AG04449 (cell line): ENCODE data around the gene NPAS2.

Experiments used
- CTCF ChIA-PET: fragments of 350-600 bp; formaldehyde crosslinking; extraction: SDS; loops from one replicate; lab custom pipeline; 2021; ENCODE audit warnings: antibody characterized with exemption; lab: Yijun Ruan, JAX
- POLR2A ChIA-PET: fragments of 400-600, 350-600 bp; formaldehyde crosslinking; extraction: SDS; loops from one replicate; lab custom pipeline; 2020; ENCODE audit warnings: antibody characterized with exemption, inconsistent platforms; lab: Yijun Ruan, JAX
- DNase-seq: peaks from one replicate; pipeline ENCODE4 v3.0.0-alpha.2; 2010; ENCODE audit warnings: low read depth, low spot score
- H3K4me3 ChIP-seq: 2 replicates; pipeline ENCODE4 v1.5.1; 2011; ENCODE audit warnings: low read depth, mild to moderate bottlenecking, control low read depth, low read length
- CTCF ChIP-seq: IDR thresholded peaks from one replicate; pipeline ENCODE4 v1.5.1; 2011; ENCODE audit warnings: mild to moderate bottlenecking, moderate library complexity, low read length, control low read depth, inconsistent platforms; ENCODE audit not compliant: insufficient read depth; ENCODE audit errors: missing control alignments

NPAS2 gene

DNA sequence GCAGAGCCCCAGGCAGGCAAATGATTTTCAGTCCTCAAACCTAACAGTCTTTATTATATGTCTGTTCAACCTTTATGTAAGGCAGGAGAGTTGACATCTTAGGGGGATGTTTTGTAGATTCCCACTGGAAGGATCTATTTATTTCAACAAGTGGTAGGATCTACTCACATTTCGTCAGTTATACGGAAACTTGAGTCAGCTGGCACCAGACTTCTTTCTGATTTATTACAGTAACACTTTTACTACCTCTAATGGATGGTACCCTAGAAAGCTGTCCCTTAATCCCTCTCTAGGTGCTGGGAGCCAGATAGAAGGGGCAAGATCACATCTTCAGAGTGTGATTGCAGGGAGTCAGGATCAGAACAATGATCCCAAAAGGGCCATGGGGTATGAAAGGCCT lies 180.1 kb downstream of the NPAS2 start:
- no peak overlapping the region for H3K4me3 ChIP-seq
- CTCF ChIA-PET: interaction anchor here (0.6 to 2.7 kb wide), 3 partner anchors 42 to 390 kb away, joined by 4 to 11 read pairs (median 8); no protein-coding TSS in a partner anchor
- no peak for DNase-seq
- POLR2A ChIA-PET: no interaction called here
- TF ChIP-seq CTCF: no peak

GRCh38 chr2:101001691-101002561 lies 182.0 kb downstream of the NPAS2 start, which contains the start of gene RPL31:
RPL31 (plus strand) TSS chr2:101002289; CDS start chr2:101002702, 413 bp downstream.
- H3K4me3 ChIP-seq: peak within 1 kb of the TSS; percentile 70
- POLR2A ChIA-PET: interaction anchor here (0.6 to 2.0 kb wide), 10 partner anchors 9 to 439 kb away, joined by 3 to 10 read pairs (median 3); partner anchors contain the start of gene PDCL3
- TF ChIP-seq CTCF: no peak
- CTCF ChIA-PET: interaction anchor here (0.7 to 6.4 kb wide), 8 partner anchors 11 to 395 kb away, joined by 3 to 47 read pairs (median 5); no protein-coding TSS in a partner anchor
- peak; percentile 80 for DNase-seq

GRCh38 chr2:101002562-101003277 lies 182.8 kb downstream of the NPAS2 start:
- no peak for TF ChIP-seq CTCF
- peak overlapping the region; percentile 70 for H3K4me3 ChIP-seq
- no peak for DNase-seq
- POLR2A ChIA-PET: interaction anchor here (1.0 to 2.0 kb wide), 6 partner anchors 9 to 398 kb away, joined by 3 to 10 read pairs (median 5); no protein-coding TSS in a partner anchor
- CTCF ChIA-PET: interaction anchor here (0.6 to 6.4 kb wide), 11 partner anchors 10 to 396 kb away, joined by 3 to 47 read pairs (median 7); no protein-coding TSS in a partner anchor

DNA sequence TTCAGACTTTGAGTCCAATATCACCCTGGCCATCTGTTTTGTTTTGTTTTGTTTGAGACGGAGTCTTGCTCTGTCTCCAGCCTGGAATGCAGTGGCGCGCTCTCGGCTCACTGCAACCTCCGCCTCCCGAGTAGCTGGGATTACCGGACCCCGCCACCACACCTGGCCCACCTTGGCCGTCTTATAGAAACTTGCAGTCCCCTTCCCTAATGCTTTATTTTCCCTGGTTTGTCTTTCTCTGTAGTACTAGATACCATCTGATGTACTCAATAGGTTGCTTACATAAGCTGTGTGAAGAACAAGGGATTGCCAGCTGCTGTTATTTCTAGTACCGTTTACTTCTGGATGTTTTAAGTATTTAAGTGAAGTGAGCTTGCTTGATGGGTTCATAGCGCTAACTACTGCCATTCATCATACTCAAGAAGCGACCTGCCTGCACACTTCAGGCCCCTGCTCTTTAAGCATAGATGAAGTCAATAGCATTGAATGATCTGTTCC lies 183.4 kb downstream of the NPAS2 start:
- no peak for TF ChIP-seq CTCF
- POLR2A ChIA-PET: interaction anchor here (0.6 to 2.0 kb wide), 4 partner anchors 9 to 261 kb away, joined by 3 to 10 read pairs (median 6); no protein-coding TSS in a partner anchor
- H3K4me3 ChIP-seq: peak overlapping the region; percentile 70
- no peak for DNase-seq
- CTCF ChIA-PET: interaction anchor here (0.6 to 6.4 kb wide), 9 partner anchors 9 to 396 kb away, joined by 3 to 47 read pairs (median 7); no protein-coding TSS in a partner anchor

GRCh38 chr2:101004620-101005325 lies 184.8 kb downstream of the NPAS2 start:
- peak overlapping the region; percentile 19 for H3K4me3 ChIP-seq
- ChIA-PET POLR2A (no interaction called here), CTCF (interaction anchor here (1.0 to 6.4 kb wide), 6 partner anchors 8 to 395 kb away, joined by 3 to 47 read pairs (median 10); no protein-coding TSS in a partner anchor)
- no peak for TF ChIP-seq CTCF
- DNase-seq: no peak
